CD14-positive monocyte (primary cell): ENCODE data around the gene NSG1. TPM values are rescaled to one million over a fixed set of nuclear protein-coding genes. Genes with fewer than 3 reads are reported as not detected.
"Not testable (repeated sequence)": the region's sequence is repeated elsewhere in the genome, so short reads cannot be mapped to it uniquely, and the experiment has no call there.

Experiments used
- DNase-seq, 3 donors: peaks; one replicate each; pipeline ENCODE4 v3.0.0-alpha.2; 2011 to 2022
- H2AFZ ChIP-seq: 2 replicates; pipeline ENCODE4 v1.6.0; 2012; ENCODE audit warnings: mild to moderate bottlenecking, low read depth, low read length, inconsistent platforms; ENCODE audit not compliant: insufficient read depth, poor library complexity, severe bottlenecking
- H3K27ac ChIP-seq, 2 donors: 1 replicate in 1 of 2; 2 replicates in 1 of 2; pipeline ENCODE4 v1.5.1; 2012 to 2013; ENCODE audit warnings: low read length in 2 of 2, control low read depth in 1 of 2, inconsistent platforms in 1 of 2, low read depth in 1 of 2, mild to moderate bottlenecking in 1 of 2
- H3K27me3 ChIP-seq, 2 donors: one replicate each; pipeline versions ENCODE4 v1.6.0 to v1.6.1; 2011 to 2013; ENCODE audit warnings: low read length in 2 of 2; ENCODE audit not compliant: control insufficient read depth in 2 of 2, insufficient read depth in 2 of 2
- H3K36me3 ChIP-seq, 2 donors: replicated peaks in 1 of 2; 1 replicate in 1 of 2; 2 replicates in 1 of 2; pipeline versions ENCODE4 v1.5.1 to v1.6.1; 2012 to 2013; ENCODE audit warnings: low read length in 2 of 2, control low read depth in 1 of 2, inconsistent platforms in 1 of 2, mild to moderate bottlenecking in 1 of 2; ENCODE audit not compliant: insufficient read depth in 2 of 2, control insufficient read depth in 1 of 2
- H3K4me1 ChIP-seq, 2 donors: 1 replicate in 1 of 2; 2 replicates in 1 of 2; pipeline versions ENCODE4 v1.5.1 to v1.6.1; 2012 to 2013; ENCODE audit warnings: low read length in 2 of 2, control low read depth in 1 of 2, inconsistent platforms in 1 of 2, mild to moderate bottlenecking in 1 of 2, moderate library complexity in 1 of 2; ENCODE audit not compliant: insufficient read depth in 2 of 2, control insufficient read depth in 1 of 2
- H3K4me2 ChIP-seq: replicated peaks from 2 replicates; pipeline ENCODE3; 2012; ENCODE audit warnings: low read length, moderate library complexity, mild to moderate bottlenecking; ENCODE audit not compliant: poor library complexity, severe bottlenecking; ENCODE audit errors: extremely low read depth
- H3K4me3 ChIP-seq, 3 experiments: fragments of 200-600 bp in 1 of 3; sonication (generic) in 1 of 3; replicated peaks in 1 of 3; 1 replicate in 2 of 3; 2 replicates in 1 of 3; pipeline ENCODE4 v1.5.1; 2011 to 2013; ENCODE audit warnings: low read length in 3 of 3, mild to moderate bottlenecking in 3 of 3, control low read depth in 2 of 3, low read depth in 2 of 3, inconsistent platforms in 1 of 3, moderate library complexity in 1 of 3
- H3K79me2 ChIP-seq: 2 replicates; pipeline ENCODE4 v1.6.0; 2012; ENCODE audit warnings: mild to moderate bottlenecking, control low read depth, inconsistent platforms, low read length, moderate library complexity; ENCODE audit not compliant: insufficient read depth
- H3K9ac ChIP-seq: 2 replicates; pipeline ENCODE4 v1.6.0; 2017; ENCODE audit warnings: low read length, mild to moderate bottlenecking; ENCODE audit not compliant: insufficient read depth, poor library complexity, severe bottlenecking
- H3K9me3 ChIP-seq, 2 donors: replicated peaks in 1 of 2; 1 replicate in 1 of 2; 2 replicates in 1 of 2; pipeline versions ENCODE4 v1.5.1 to v1.6.1; 2012 to 2013; ENCODE audit warnings: low read length in 2 of 2, control low read depth in 1 of 2; ENCODE audit not compliant: control insufficient read depth in 1 of 2, insufficient read depth in 1 of 2
- H4K20me1 ChIP-seq: 2 replicates; pipeline ENCODE4 v1.6.0; 2012; ENCODE audit warnings: mild to moderate bottlenecking, low read length, control low read depth, moderate library complexity; ENCODE audit not compliant: insufficient read depth
- H3K27ac Mint-ChIP-seq, 7 donors: one replicate each; pipeline ENCODE4 v1.8.0; 2020; ENCODE audit warnings: mild to moderate bottlenecking in 7 of 7, mixed read lengths in 7 of 7, moderate library complexity in 6 of 7, inconsistent platforms in 2 of 7
- H3K27me3 Mint-ChIP-seq, 3 donors: one replicate each; pipeline ENCODE4 v1.8.0; 2021 to 2022; ENCODE audit warnings: low read depth in 3 of 3, mild to moderate bottlenecking in 3 of 3, mixed read lengths in 3 of 3, moderate library complexity in 3 of 3, inconsistent platforms in 1 of 3
- H3K36me3 Mint-ChIP-seq, 2 donors: one replicate each; pipeline ENCODE4 v1.8.0; 2020; ENCODE audit warnings: mixed read lengths in 2 of 2, inconsistent platforms in 1 of 2, mild to moderate bottlenecking in 1 of 2
- H3K4me1 Mint-ChIP-seq: one replicate; pipeline ENCODE4 v1.8.0; 2020; ENCODE audit warnings: mild to moderate bottlenecking, mixed read lengths
- H3K4me3 Mint-ChIP-seq, 2 donors: one replicate each; pipeline ENCODE4 v1.8.0; 2020; ENCODE audit warnings: mild to moderate bottlenecking in 2 of 2, mixed read lengths in 2 of 2, moderate library complexity in 1 of 2
- H3K9me3 Mint-ChIP-seq, 7 donors: one replicate each; pipeline ENCODE4 v1.8.0; 2020 to 2022; ENCODE audit warnings: mixed read lengths in 7 of 7, mild to moderate bottlenecking in 6 of 7, moderate library complexity in 6 of 7, inconsistent platforms in 2 of 7
- WGBS: methylation state at CpG from one replicate; pipeline ENCODE4 v1.1.5; 2013; ENCODE audit warnings: missing lambda C conversion rate; ENCODE audit not compliant: insufficient coverage; 5-methylcytosine and 5-hydroxymethylcytosine counted together
- intact Hi-C, 2 donors: fragments of 100-400 bp; cut with micrococcal nuclease; formaldehyde crosslinking; loops; one replicate each; pipeline versions ENCODE4 v1.15.0 to v1.15.1; 2023
- polyA plus RNA-seq, 3 donors: library from polyadenylated mRNA; depleted of rRNA in 1 of 3; unstranded in 2 of 3; stranded (reverse) in 1 of 3; fragments of 300-500 nt in 2 of 3; fragments of >200 nt in 1 of 3; fragmentation: Illumina TruSeq in 2 of 3; gene quantifications; 1 replicate in 2 of 3; 2 replicates in 1 of 3; pipeline ENCODE4 v1.2.3, GENCODE V29; 2012 to 2021
- TF ChIP-seq, protein P1 (sequence below): fragments of 200-600 bp; IDR thresholded peaks from one replicate; pipeline ENCODE4 v1.8.0; 2022; ENCODE audit warnings: antibody characterized with exemption, mild to moderate bottlenecking

NSG1 gene
- polyA plus RNA-seq, 3 donors, result 0.10 TPM; not detected in 2

DNA sequence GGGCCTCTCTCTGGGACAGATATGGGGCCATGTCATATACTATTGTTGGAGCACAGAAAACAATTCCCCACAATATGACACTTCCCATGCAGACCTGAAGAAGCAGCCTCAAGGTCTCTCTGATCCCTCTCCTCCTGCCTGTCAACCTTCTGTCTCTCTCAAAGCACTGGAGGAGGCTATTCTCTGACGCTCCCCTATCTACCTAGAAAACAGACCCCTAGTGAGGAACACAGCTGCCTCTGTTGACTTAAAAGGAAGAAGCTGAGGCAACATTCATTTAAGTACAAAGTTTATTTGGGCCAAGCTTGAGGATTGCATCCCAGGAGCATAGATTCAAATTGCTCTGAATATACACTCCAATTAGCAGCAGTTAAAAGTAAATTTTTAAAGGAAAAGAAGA is 39.3 kb upstream of the NSG1 start:
- Histone ChIP-seq H3K9ac (no peak overlapping the region), H3K27me3 (no peaks in the 10 kb centered on the region), H3K79me2 (no peaks in the 10 kb centered on the region), H3K9me3 (no peaks in the 10 kb centered on the region), H3K36me3 (no peaks in the 10 kb centered on the region), H3K4me1 (no peaks in the 10 kb centered on the region), H3K27ac (no peak overlapping the region), H3K4me3 (no peak overlapping the region), H2AFZ (no peak overlapping the region), H4K20me1 (no peaks in the 10 kb centered on the region), H3K4me2 (no peak overlapping the region)
- Mint-ChIP-seq H3K27me3 (peaks cover 4 to 13% (median 8%) of the 10 kb centered on the region in 3 donors), H3K9me3 (peaks cover 0 to 6% (median 4%) of the 10 kb centered on the region in 7 donors), H3K4me1 (no peaks in the 10 kb centered on the region), H3K4me3 (no peak overlapping the region), H3K36me3 (no peaks in the 10 kb centered on the region), H3K27ac (no peak overlapping the region)
- no CpG with 5 or more reads among the region's 1 CpG for WGBS
- no peak for DNase-seq
- TF ChIP-seq, protein P1, sequence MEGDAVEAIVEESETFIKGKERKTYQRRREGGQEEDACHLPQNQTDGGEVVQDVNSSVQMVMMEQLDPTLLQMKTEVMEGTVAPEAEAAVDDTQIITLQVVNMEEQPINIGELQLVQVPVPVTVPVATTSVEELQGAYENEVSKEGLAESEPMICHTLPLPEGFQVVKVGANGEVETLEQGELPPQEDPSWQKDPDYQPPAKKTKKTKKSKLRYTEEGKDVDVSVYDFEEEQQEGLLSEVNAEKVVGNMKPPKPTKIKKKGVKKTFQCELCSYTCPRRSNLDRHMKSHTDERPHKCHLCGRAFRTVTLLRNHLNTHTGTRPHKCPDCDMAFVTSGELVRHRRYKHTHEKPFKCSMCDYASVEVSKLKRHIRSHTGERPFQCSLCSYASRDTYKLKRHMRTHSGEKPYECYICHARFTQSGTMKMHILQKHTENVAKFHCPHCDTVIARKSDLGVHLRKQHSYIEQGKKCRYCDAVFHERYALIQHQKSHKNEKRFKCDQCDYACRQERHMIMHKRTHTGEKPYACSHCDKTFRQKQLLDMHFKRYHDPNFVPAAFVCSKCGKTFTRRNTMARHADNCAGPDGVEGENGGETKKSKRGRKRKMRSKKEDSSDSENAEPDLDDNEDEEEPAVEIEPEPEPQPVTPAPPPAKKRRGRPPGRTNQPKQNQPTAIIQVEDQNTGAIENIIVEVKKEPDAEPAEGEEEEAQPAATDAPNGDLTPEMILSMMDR, result no peak
- intact Hi-C loops, result no loop called here

DNA sequence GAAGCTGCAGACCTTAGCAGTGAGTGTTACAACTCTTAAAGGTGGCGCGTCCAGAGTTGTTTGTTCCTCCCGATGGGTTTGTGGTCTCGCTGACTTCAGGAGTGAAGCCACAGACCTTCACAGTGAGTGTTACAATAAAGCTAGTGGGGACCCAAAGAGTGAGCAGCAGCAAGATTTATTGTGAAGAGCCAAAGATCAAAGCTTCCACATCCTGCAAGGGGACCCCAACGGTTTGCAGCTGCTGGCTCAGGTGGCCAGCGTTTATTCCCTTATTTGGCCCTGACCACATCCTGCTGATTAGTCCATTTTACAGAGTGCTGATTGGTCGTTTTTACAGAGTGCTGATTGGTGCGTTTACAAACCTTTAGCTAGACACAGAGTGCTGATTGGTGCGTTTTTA is 38.3 kb upstream of the NSG1 start:
- H3K79me2 ChIP-seq, H3K27ac ChIP-seq, H3K36me3 ChIP-seq, H3K27me3 ChIP-seq, H2AFZ ChIP-seq, DNase-seq, H3K4me1 ChIP-seq, H3K36me3 Mint-ChIP-seq, H3K9me3 Mint-ChIP-seq, H3K4me3 ChIP-seq, H3K27ac Mint-ChIP-seq, H3K4me2 ChIP-seq, H4K20me1 ChIP-seq, H3K4me1 Mint-ChIP-seq, intact Hi-C loops, H3K4me3 Mint-ChIP-seq, H3K9ac ChIP-seq, H3K9me3 ChIP-seq: not testable (repeated sequence)
- peaks cover 4 to 14% (median 9%) of the 10 kb centered on the region in 3 donors for H3K27me3 Mint-ChIP-seq
- 30% methylated on average over 2 of the region's 9 CpGs for WGBS
